ENCODE data around the gene ACER3. TPM values are rescaled to one million over a fixed set of nuclear protein-coding genes. Genes with fewer than 3 reads are reported as not detected.
"Not testable (repeated sequence)": the region's sequence is repeated elsewhere in the genome, so short reads cannot be mapped to it uniquely, and the experiment has no call there.

The ACER3 gene
- polyA plus RNA-seq, 4 donors = 12.9 to 17.4 (median 15.0) TPM

GRCh38 chr11:76911415-76911808 lies 50.7 kb downstream of the ACER3 start:
- DNase-seq (ENCODE audit: low read depth in 4 of 4, low spot score in 2 of 4) = no peak

DNA sequence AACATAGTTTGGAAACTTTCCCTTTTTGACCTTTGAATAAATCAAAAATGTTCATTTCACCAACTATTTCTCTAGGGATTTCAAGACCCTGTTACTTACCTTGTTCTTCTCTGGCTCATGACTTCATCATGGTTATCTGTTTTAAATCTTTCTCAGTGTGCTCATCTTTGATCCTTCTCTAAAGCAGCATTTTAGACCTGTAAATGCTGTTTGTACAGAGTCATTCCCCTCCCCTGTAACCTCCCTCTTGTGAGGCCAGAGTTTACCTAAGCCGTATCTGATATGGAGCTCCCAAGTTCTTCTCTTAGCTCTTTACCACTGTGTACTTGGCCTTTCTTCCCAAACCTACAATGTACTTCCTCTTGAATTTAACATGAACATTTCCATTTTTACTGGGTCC lies 56.0 kb downstream of the ACER3 start:
- no peak for DNase-seq (ENCODE audit: low read depth in 4 of 4, low spot score in 2 of 4)

DNA sequence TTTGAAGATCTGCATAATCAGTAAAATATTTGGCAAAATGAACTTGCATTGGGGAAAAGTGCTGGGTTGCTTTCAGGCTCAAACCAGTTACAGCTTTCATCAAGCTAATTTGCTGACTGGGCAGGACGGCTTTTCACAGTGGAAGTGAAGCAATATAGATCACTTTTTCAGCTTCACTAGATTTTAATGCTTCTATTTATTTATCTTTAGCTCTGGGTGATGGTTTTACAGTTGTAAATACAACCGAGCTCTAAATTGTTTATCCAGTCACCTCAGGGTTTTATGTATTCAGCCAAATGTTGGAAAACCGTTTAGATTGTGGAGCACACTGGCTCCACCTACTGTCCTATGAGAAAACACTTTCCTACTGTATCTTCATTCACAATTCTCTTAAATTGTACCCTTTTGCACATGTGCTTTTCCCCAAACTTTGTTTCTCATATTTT lies 58.2 kb downstream of the ACER3 start:
- peak in 3 of 4 donors; percentile 29 to 66 (median 34) for DNase-seq (ENCODE audit: low read depth in 4 of 4, low spot score in 2 of 4)

- no peak for DNase-seq (ENCODE audit: low read depth in 4 of 4, low spot score in 2 of 4)
These were observed 58.7 kb downstream of the ACER3 start for GRCh38 chr11:76919467-76919866.

DNA sequence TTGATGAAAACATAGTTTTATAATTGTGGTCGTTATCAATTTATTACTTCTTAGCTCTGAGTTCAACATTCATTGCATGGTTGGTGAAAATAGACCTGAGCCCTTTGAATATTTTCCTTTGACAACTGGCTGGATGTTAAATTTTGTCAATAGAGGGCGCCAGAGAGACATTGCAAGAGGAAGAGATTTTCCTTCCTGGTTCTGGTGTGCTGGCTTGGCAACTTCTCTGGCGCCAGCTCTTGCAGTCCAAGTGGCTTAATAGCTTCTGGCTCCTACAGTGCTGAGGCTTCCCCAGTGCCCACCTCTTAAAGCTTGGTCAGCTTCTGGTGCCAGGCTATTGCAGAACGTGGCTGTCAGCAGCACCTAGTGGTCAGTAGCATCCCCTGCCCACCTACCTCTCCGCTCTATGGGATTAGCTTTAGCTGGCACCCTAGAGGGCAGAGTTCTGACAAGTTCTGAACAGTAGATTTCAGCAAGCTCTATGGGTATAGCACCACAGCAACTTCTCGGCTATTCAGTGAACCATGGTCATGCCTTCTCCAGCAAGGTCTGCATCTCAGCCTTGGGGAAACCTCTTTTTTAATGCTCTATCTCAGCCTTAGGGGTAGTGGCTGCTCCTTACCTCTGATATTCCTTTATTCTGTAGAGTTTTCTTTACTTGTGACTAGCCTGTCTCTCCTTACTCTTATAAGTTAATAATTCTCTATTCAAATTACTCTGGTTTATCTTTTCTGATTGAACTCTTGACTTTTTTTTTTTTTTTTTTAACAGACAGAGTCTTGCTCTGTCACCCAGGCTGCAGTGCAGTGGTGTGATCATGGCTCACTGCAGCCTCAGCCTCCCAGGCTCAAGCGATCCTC lies 59.4 kb downstream of the ACER3 start:
- peak; percentile 51 to 74 (median 58) for DNase-seq (ENCODE audit: low read depth in 4 of 4, low spot score in 2 of 4)

DNA sequence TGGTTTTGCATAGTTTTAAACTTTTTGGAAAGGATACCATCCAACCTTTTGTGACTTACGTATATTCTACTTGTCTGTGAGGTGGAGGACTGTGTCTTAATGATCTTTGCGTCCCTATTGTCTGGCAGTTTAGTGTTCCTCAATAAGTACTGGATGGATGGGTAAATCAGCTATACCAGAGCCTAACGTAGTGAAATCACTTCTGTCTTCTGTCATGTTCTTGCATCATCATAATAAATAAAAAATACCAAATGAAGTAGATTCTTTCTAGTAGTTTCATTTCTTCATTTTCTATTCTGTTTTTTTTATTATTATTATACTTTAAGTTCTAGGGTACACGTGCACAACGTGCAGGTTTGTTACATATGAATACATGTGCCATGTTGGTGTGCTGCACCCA lies 66.4 kb downstream of the ACER3 start:
- no peak for DNase-seq (ENCODE audit: low read depth in 4 of 4, low spot score in 2 of 4)

DNA sequence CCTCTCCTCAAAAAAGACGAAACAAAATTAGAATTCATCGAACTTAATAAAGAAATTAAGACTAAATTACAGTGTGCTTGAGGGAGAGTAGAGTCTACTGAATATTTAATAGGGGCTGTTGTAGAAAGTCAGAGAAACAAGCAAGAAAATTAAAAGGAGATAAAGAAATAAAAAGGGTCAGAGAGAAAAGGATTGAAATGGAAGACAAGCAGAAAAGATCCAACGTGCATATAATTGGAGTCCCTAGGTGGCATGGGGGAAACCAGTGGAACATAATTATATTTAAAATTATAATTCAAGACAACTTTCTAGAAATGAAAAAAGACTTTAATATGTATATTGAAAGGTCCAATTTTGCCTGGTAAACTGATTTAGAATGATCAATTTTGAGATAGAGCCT lies 74.3 kb downstream of the ACER3 start:
- DNase-seq (ENCODE audit: low read depth in 4 of 4, low spot score in 2 of 4) = no peak

DNA sequence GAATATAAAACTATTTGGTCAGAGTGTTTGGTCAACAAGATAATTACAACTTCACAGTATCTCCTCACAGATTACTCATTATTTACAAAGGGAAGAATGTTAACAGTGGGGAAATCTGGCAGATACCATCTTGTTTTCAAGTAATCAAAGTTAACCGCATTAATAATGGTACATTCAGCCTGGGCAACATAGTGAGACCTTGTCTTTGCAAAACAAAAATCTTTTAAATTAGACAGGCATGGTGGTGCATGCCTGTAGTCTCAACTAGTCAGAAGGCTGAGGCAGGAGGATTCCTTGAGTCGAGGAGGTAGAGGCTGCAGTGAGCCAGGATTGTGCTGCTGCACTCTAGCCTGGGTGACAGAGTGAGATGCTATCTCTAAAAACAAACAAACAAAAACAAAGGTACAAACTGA lies 78.5 kb downstream of the ACER3 start:
- DNase-seq (ENCODE audit: low read depth in 4 of 4, low spot score in 2 of 4) = no peak

GRCh38 chr11:76944225-76944624 lies 83.5 kb downstream of the ACER3 start:
- DNase-seq (ENCODE audit: low read depth in 4 of 4, low spot score in 2 of 4) = no peak

DNA sequence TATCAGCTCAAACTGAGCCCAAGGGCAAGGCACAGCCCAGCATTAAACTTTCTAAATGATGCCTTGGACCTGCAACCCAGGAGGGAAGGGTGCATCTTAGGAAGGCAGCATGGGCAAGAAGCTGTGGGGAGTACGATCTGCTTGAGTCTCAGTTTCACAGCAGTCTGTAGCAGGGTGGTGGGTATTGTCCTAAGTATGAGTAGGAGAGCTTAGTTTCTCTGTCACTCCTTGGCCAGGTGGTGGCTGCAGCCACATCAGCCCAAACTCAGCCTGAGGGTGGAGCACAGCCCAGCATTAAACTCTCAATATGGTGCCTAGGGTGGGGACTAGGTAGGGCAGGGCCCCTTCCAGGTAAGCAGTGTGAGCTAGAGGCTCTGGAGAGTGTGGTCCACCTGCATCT lies 85.5 kb downstream of the ACER3 start:
- no peak for DNase-seq (ENCODE audit: low read depth in 4 of 4, low spot score in 2 of 4)

DNA sequence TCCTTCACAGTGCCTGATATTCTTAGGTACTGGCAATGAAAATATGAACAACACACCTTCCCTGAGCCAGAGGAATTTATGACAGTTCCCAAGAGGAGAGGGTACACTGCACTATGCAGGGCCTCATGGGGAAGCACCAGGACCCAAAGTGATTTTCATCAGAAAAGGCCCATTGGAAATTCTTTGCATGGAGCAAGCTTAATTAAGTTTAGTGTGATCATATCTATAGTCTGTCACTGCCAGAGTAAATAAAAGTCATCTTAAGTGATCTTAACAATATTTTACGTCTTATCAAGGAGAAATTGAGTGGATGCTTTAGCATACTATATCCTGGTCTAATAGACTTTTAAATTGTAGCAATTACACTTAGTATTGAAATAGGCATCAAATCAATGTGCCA lies 86.5 kb downstream of the ACER3 start:
- no peak for DNase-seq (ENCODE audit: low read depth in 4 of 4, low spot score in 2 of 4)

GRCh38 chr11:76947800-76948199 lies 87.1 kb downstream of the ACER3 start:
- no peak for DNase-seq (ENCODE audit: low read depth in 4 of 4, low spot score in 2 of 4)

DNA sequence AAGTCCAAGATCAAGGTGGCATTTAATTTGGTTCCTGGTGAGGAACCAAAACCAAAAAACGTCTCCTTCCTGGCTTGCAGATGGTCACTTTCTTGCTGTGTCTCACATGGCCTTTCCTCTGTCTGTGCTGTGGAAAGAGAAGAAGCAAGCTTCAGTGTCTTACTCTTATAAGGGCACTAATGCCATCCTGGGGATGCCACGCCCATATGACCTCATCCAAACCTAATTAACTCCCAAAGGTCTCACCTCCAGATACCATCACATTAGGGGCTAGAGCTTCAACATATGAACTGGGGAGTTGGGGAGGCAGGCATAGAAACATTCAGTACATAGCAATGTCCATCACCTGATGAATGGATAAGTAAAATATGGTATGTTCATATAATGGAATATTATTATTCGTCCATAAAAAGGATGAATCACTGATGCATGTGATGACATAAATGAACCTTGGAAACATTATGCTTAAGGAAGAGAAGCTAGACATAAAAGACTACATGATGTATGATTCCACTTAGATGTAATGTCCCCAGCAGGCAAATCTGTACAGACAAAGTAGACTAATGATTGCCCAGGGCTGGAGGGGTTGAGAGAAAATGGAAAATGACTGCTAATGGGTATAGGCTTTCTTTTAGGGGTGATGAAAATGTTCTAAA lies 94.9 kb downstream of the ACER3 start:
- DNase-seq (ENCODE audit: low read depth in 4 of 4, low spot score in 2 of 4) = no peak

GRCh38 chr11:76962583-76963416 lies 102.1 kb downstream of the ACER3 start:
- no peak for DNase-seq (ENCODE audit: low read depth in 4 of 4, low spot score in 2 of 4)

GRCh38 chr11:76963417-76964168 lies 102.9 kb downstream of the ACER3 start:
- not testable (repeated sequence) for DNase-seq (ENCODE audit: low read depth in 4 of 4, low spot score in 2 of 4)

- DNase-seq (ENCODE audit: low read depth in 4 of 4, low spot score in 2 of 4) = no peak
These were observed 111.3 kb downstream of the ACER3 start for GRCh38 chr11:76972051-76972450.

- no peak for DNase-seq (ENCODE audit: low read depth in 4 of 4, low spot score in 2 of 4)
These were observed 113.6 kb downstream of the ACER3 start for GRCh38 chr11:76974179-76974891.

GRCh38 chr11:76975513-76975912 lies 114.8 kb downstream of the ACER3 start:
- no peak for DNase-seq (ENCODE audit: low read depth in 4 of 4, low spot score in 2 of 4)

GRCh38 chr11:76977791-76978190 lies 117.1 kb downstream of the ACER3 start:
- no peak for DNase-seq (ENCODE audit: low read depth in 4 of 4, low spot score in 2 of 4)

DNA sequence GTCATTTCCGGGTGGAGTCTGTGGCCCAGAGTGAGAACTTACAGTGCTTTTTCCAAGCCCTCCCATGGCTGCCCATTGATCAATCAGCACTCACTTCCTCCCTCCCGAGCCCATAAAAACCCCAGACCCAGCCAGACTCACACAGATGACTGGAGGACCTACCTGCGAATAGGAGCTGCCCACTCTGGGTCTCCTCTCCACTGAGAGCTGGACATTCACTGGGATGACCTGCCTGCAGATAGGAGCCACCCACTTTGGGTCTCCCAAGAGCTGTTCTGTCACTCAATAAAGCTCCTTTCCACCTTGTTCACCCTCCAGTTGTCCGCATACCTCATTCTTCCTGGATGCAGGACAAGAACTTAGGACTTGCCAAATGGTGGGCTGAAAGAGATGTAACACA lies 117.5 kb downstream of the ACER3 start:
- no peak for DNase-seq (ENCODE audit: low read depth in 4 of 4, low spot score in 2 of 4)
